LNCAP (cell line): ENCODE data around the gene CRYGC.

Experiments used
- TF ChIP-seq, protein P1 (sequence below): fragments of 450-650 bp; IDR thresholded peaks from 2 replicates; pipeline ENCODE4 v1.5.1; 2017; ENCODE audit warnings: mild to moderate bottlenecking

CRYGC gene

DNA sequence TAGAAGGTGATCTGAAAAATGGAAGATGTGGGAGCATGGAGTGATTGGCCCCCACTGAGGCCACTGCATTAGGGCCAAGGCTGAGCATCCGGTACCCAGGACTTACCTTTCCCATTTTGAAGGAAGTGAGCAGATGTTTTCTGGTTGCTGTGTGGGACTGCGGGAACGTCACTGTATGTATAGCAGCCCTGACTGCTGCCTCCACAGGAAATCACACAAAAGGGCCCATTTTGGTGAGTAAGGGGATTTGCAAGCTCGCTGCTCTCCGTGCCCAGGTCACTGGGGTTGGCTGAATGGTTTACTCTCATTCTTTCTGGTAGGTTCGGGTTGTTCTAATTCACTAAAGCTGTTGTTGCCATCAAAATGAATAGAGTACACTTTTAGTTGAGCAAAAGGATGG is 16.4 kb upstream of the CRYGC start, which contains the start of gene CRYGB:
TSS of gene CRYGB (minus strand) at position 153 of the 400 bp plus-strand sequence. CDS start at position 115, 38 bp downstream.
- TF ChIP-seq, protein P1, sequence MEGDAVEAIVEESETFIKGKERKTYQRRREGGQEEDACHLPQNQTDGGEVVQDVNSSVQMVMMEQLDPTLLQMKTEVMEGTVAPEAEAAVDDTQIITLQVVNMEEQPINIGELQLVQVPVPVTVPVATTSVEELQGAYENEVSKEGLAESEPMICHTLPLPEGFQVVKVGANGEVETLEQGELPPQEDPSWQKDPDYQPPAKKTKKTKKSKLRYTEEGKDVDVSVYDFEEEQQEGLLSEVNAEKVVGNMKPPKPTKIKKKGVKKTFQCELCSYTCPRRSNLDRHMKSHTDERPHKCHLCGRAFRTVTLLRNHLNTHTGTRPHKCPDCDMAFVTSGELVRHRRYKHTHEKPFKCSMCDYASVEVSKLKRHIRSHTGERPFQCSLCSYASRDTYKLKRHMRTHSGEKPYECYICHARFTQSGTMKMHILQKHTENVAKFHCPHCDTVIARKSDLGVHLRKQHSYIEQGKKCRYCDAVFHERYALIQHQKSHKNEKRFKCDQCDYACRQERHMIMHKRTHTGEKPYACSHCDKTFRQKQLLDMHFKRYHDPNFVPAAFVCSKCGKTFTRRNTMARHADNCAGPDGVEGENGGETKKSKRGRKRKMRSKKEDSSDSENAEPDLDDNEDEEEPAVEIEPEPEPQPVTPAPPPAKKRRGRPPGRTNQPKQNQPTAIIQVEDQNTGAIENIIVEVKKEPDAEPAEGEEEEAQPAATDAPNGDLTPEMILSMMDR: no peak

DNA sequence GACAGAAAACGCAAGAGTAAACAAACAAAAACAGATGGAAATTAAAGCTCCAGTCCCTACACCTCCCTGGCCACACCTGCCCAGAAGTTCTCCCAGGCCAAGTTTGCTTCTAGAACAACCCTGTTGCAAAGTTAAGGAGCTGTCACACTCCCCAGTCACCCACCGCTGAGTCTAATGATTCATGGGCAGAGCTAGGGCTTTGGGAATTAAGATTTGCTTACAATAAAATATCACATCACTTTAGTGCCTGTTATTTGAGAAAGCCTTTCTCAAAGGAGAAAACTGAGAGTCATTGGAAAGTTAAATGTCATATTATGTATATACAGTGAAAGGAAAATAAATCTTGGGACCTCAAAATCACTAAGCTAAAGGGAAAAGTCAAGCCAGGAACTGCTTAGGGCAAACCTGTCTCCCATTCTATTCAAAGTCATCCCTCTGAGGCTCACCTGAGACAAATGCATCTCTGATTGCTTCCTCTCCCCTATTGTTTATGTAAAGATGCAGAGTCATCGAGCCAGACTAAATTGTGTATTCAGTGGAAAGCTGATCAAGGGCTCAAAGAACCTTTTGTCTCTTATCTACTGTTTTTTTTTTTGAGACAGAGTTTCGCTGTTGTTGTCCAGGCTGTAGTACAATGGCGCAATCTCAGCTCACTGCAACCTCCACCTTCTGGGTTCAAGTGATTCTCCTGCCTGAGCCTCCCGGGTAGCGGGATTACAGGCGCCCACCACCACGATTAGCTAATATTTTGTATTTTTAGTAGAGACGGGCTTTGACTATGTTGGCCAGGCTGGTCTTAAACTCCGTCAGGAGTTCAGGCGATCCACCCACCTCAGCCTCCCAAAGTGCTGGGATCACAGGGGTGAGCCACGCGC is 13.5 kb upstream of the CRYGC start:
- TF ChIP-seq, protein P1: no peak

DNA sequence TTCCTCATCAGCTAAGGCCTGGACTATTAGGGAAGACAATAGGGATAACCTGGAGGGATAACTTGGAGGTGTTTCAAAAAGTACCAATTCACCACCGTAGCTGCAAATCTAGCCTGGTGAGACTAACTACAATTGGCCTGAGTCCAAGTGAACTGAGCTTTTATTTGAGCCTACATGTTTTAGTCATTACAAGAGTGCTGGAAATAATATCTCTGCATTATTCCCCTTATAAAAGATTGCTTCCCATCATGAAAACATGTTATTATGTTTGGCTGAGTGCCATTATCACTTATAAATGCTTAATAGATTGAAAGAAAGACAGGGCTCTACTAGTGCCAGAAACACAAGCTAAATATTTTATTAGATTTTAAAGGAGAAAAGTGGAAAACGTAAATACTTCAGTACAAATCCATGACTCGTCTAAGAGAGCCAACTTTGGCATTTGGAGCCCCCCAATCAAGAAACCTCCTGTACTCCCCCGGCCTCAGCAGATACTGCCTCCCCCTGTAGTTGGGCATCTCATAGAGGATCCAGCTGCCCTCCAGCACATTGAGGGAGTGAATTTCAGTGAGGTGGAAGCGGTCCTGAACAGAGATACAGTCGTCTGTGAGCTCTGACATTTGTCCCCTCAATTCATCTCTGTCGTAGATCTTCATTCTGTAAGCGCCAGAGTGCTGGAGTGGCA is 12.8 kb upstream of the CRYGC start:
- TF ChIP-seq, protein P1: no peak

DNA sequence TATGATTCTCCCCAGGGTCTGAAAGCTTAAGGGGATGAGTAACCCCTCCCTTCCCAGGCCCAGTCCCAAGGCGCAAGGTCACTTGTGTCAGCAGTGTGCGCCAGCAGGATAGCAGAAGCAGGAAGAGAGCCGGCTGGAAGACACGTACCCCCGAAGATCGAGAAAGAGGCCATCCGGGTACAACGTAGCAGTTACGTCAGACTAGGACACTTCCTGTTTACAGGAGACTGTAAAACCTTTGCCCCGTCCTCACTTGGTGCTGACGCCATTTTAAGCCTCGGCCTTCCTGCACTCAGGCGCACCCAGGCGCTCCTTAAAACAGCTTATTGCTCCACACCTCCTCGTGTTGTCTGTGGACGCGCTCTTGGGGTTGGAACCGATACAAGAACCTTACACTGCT is 9.8 kb upstream of the CRYGC start:
- TF ChIP-seq, protein P1: no peak

DNA sequence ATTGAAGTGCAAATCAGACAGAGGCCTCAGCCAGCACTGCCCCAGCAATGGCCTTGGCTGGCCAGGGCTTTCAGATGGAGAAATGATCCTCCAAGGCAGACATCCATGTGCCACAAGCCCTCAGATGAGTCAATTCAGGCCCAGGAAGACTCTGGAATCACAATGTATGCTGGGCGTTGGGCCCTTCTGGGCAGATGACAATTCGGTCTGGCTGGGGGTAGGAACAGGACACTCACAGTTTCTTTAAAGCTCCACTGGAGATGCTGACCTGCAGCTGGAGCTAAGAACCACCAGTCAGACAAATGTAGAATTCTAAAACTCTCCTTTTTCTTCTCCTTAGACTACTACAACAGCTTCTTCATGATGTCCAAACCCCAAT is 7.1 kb upstream of the CRYGC start:
- TF ChIP-seq, protein P1: no peak

DNA sequence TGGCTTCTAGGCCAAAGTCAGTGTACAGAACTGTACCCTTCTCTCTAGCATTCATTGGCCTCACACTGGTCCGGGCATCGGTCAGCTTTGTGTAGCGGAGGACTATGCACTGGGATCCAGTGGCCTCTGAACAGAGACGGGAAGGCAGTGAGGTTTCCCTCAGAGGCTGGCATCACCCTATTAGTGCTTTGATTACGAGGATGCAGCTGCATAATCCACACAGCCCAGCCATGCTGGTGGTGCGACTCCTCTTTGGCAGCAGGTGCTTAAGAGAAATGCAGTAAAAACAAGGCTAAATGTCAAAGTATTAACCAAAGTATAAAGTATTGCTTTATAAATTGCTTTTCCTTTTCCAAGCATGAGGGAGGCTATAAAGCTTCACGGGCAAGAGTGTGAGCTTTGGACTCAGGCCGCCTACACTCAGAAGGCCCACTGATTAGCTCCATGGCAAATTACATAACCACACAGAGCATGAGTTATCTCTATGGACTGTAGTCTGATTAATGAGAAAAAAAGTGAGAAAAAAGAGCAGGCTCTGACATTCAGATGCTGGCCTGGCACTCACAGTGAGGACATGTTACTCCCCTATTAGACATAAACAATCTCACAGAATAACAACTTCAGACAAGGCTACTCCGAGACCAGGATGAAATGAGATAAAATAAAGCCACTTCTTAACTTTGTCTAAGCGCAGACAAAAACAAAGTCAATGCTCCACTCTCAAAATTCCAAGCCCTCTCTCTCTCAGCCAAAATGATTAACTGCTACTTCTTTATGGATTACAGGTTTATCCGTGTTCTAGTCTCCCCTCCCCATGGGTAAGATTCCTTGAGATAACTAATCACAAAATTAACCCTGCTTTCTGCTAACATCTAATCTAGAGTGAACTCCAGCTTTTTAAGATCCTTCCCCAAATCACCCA is 6.4 kb upstream of the CRYGC start:
- TF ChIP-seq, protein P1: no peak
